Activated naive CD4-positive, alpha-beta T cell treated with anti-CD3 and anti-CD28 coated beads, Interleukin-2, amount 50 U/mL, for 24 hours (primary cell): Measurements from ENCODE around the gene TK1.
"Not testable (repeated sequence)": the region's sequence is repeated elsewhere in the genome, so short reads cannot be mapped to it uniquely, and the experiment has no call there.

ENCODE experiments used
- H3K27ac Mint-ChIP-seq: one replicate; pipeline ENCODE4 v1.8.0; 2021; ENCODE audit warnings: mild to moderate bottlenecking, mixed read lengths
- H3K27me3 Mint-ChIP-seq: one replicate; pipeline ENCODE4 v1.8.0; 2021; ENCODE audit warnings: mixed read lengths
- H3K36me3 Mint-ChIP-seq: one replicate; pipeline ENCODE4 v1.8.0; 2021; ENCODE audit warnings: mixed read lengths
- H3K4me1 Mint-ChIP-seq: one replicate; pipeline ENCODE4 v1.8.0; 2021; ENCODE audit warnings: mixed read lengths
- H3K4me3 Mint-ChIP-seq: one replicate; pipeline ENCODE4 v1.8.0; 2021; ENCODE audit warnings: mild to moderate bottlenecking, mixed read lengths
- H3K9me3 Mint-ChIP-seq: one replicate; pipeline ENCODE4 v1.8.0; 2021; ENCODE audit warnings: mixed read lengths

TK1 gene

GRCh38 chr17:78151514-78152008, 35.3 kb downstream of the TK1 start:
- Mint-ChIP-seq H3K27me3 (no peaks in the 10 kb centered on the region), H3K27ac (no peak overlapping the region), H3K4me1 (peaks cover 12% of the 10 kb centered on the region), H3K4me3 (no peak overlapping the region), H3K9me3 (no peaks in the 10 kb centered on the region), H3K36me3 (no peaks in the 10 kb centered on the region)

GRCh38 chr17:78148286-78149016, 38.4 kb downstream of the TK1 start:
- Mint-ChIP-seq H3K4me3 (no peak overlapping the region), H3K27me3 (no peaks in the 10 kb centered on the region), H3K27ac (peak overlapping the region; percentile 87), H3K4me1 (peaks cover 21% of the 10 kb centered on the region), H3K36me3 (no peaks in the 10 kb centered on the region), H3K9me3 (no peaks in the 10 kb centered on the region)

DNA sequence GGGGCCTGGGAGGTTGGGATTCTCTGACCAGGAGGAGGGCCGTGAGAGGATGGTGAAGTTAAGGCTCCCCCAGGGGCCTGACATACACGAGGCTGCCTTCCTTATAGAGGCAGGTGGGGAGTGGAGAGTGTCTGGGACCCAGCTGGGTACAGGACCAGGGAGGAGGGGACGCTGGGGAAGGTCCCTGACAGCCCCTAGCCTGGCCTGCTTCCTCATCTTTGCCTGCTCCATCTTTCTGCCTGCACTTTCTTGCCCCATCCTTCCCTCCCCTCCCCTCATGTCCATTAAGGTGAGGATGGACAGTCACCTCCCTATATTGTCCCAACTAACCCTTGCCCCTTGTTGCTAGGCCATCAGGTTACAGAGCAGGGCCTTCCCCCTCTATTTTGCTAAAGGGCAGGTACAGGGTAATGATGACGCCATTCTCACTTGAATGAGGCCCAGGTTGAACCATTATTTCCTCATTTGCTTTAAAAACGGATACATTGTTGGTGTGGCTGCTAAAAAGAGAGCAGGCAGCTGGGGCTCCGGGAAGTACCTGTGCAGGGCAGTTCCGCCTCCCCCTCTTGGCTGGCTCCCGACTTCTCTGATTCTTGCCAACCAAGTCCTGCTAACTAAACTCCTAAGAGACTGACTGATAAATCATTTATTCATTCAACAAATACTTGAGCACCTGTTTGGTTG, 39.4 kb downstream of the TK1 start:
- Mint-ChIP-seq H3K27ac (no peak overlapping the region), H3K36me3 (no peaks in the 10 kb centered on the region), H3K27me3 (no peaks in the 10 kb centered on the region), H3K4me3 (no peak overlapping the region), H3K9me3 (no peaks in the 10 kb centered on the region), H3K4me1 (peaks cover 28% of the 10 kb centered on the region)

DNA sequence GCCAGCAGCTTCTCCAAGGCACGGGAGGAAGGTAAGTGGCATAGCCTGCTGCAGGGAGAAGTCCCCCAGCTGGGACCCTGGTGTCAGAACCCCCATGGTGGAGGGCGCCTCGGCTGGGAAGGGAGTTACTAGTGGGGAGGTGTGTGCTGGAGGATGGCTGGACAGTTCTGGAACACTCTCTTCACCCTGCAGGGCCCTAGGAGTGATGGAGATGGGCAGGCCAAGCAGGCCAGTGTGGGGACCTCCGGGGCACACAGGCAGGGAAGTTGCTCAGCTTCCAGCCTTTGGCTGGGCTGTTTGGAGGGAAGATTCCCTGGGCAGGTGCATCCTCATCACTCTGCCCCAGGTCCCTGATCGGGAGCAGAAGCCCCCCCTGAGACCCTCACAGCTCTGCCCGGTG, 40.0 kb downstream of the TK1 start:
- no peak overlapping the region for H3K4me3 Mint-ChIP-seq
- H3K36me3 Mint-ChIP-seq: no peaks in the 10 kb centered on the region
- H3K4me1 Mint-ChIP-seq: peaks cover 34% of the 10 kb centered on the region
- no peaks in the 10 kb centered on the region for H3K27me3 Mint-ChIP-seq
- no peaks in the 10 kb centered on the region for H3K9me3 Mint-ChIP-seq
- no peak overlapping the region for H3K27ac Mint-ChIP-seq

DNA sequence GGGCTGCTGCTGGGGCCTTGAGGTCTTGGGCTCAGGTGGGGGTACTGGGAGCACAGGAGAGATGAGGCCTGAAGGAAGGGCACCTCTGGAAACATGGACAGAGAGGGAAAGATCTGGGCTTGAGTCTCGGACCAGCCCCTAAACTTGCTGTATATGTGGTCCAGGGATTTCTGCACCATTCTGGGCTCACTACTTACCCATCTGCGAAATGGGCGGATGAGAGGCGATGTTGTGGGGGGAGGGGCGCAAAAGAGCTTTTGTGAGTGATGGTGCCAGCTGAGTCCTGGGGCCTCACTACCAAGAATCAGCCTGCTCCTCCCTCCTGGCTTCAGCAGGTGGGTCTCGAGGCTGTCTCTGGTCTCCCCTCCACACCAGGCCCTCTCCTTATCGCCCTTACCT, 40.4 kb downstream of the TK1 start:
- no peaks in the 10 kb centered on the region for H3K27me3 Mint-ChIP-seq
- no peaks in the 10 kb centered on the region for H3K9me3 Mint-ChIP-seq
- H3K4me3 Mint-ChIP-seq: no peak overlapping the region
- no peaks in the 10 kb centered on the region for H3K36me3 Mint-ChIP-seq
- H3K4me1 Mint-ChIP-seq: peaks cover 36% of the 10 kb centered on the region
- H3K27ac Mint-ChIP-seq: no peak overlapping the region

- H3K4me1 Mint-ChIP-seq: peaks cover 45% of the 10 kb centered on the region
- H3K36me3 Mint-ChIP-seq: no peaks in the 10 kb centered on the region
- H3K27me3 Mint-ChIP-seq: no peaks in the 10 kb centered on the region
- no peaks in the 10 kb centered on the region for H3K9me3 Mint-ChIP-seq
- no peak overlapping the region for H3K4me3 Mint-ChIP-seq
- H3K27ac Mint-ChIP-seq: no peak overlapping the region
These were observed 41.9 kb downstream of the TK1 start for GRCh38 chr17:78144736-78145641.

GRCh38 chr17:78144147-78144719, 42.6 kb downstream of the TK1 start:
- H3K27me3 Mint-ChIP-seq: no peaks in the 10 kb centered on the region
- no peaks in the 10 kb centered on the region for H3K36me3 Mint-ChIP-seq
- no peaks in the 10 kb centered on the region for H3K9me3 Mint-ChIP-seq
- peak overlapping the region; percentile 17 for H3K27ac Mint-ChIP-seq
- no peak overlapping the region for H3K4me3 Mint-ChIP-seq
- H3K4me1 Mint-ChIP-seq: peaks cover 50% of the 10 kb centered on the region

- H3K4me3 Mint-ChIP-seq: no peak overlapping the region
- H3K27me3 Mint-ChIP-seq: no peaks in the 10 kb centered on the region
- peaks cover 55% of the 10 kb centered on the region for H3K4me1 Mint-ChIP-seq
- H3K36me3 Mint-ChIP-seq: no peaks in the 10 kb centered on the region
- H3K9me3 Mint-ChIP-seq: no peaks in the 10 kb centered on the region
- peak overlapping the region; percentile 17 for H3K27ac Mint-ChIP-seq
These were observed 43.4 kb downstream of the TK1 start for GRCh38 chr17:78143214-78144146.

DNA sequence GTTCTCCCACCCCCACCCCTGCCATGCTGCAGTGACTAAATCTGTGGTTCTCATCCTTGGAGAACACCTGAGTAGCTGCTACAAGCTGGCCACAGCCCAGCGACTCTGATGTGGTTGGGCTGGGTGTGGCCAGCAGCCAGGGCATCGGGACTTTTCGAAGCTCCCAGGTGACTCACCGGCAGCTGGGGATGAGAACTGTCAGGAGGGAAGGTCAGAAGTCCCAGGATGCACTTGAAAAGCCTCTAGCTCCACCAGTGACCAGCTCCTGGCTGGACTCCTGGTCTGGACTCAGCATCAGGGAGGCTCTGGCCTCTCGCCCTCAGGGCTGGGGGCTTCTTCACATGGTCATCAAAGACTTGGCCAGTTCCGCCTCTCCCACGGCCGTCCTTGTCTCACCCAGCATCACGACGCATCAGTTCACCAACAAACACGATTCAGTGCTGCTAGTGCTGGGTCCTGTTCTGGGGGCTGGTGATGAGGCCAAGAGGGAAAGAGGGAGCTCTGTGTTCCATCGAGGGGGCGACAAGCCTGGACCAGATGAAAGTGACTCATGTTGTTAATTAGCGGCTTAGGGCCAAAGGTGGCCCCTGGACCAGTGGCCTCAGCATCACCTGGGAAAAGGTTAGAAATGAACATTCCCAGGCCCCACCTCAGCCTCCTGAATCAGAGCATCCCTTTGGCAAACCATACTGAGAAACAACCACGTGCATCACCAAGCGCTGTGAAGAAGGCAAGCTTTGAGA, 44.6 kb downstream of the TK1 start:
- no peak overlapping the region for H3K4me3 Mint-ChIP-seq
- no peaks in the 10 kb centered on the region for H3K36me3 Mint-ChIP-seq
- peak overlapping the region; percentile 12 for H3K27ac Mint-ChIP-seq

GRCh38 chr17:78141437-78142118, 45.3 kb downstream of the TK1 start:
- H3K4me3 Mint-ChIP-seq: no peak overlapping the region

More for the DNA sequence above, 44.6 kb downstream of the TK1 start:
- Mint-ChIP-seq H3K4me1 (peaks cover 56% of the 10 kb centered on the region), H3K27me3 (no peaks in the 10 kb centered on the region), H3K9me3 (no peaks in the 10 kb centered on the region)

DNA sequence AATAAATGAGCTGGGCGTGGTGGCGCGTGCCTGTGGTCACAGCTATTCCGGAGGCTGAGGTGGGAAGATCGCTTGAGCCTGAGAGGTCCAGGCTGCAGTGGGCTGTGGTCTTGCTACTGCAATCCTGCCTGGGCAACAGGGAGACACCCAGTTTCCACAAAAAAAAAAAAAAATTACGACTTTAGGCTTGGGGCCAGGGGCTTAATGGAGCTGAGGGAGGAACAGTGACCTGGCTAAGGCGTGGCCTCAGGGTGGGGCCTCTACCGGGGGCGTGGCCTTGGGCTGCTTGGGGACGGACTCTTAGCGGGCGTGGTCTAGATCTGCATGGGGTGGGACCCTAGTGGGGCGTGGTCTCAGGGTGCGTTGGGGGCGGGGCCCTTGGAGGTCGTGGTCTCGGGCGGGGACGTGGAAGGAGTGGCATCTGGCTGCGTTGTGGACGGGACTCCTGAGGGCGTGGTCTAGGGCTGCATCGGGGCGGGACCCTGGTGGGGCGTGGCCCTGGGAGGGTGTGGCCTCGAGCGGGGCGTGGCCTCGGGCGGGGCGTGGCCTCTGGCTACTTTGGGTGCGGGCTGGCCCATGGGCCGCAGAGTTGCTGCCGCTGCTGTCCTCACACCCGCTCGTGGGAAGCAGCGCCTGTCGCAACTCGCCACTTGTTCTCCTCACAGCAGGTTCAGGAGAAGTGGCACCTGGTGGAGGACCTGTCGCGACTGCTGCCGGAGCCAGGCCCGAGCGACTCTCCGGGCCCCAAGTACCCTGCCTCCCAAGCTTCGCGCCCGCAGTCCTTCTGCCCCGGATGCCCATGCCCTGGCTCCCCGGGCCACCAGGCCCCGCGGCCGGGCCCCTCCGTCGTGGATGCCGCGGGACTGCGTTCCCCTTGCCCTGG, 46.4 kb downstream of the TK1 start:
- no peaks in the 10 kb centered on the region for H3K27me3 Mint-ChIP-seq
- H3K27ac Mint-ChIP-seq: peak overlapping the region; percentile 87
- H3K4me3 Mint-ChIP-seq: peak overlapping the region; percentile 42
- peaks cover 5% of the 10 kb centered on the region for H3K36me3 Mint-ChIP-seq
- no peaks in the 10 kb centered on the region for H3K9me3 Mint-ChIP-seq
- H3K4me1 Mint-ChIP-seq: peaks cover 74% of the 10 kb centered on the region

More at GRCh38 chr17:78141437-78142118, 45.3 kb downstream of the TK1 start:
- no peaks in the 10 kb centered on the region for H3K9me3 Mint-ChIP-seq
- no peaks in the 10 kb centered on the region for H3K36me3 Mint-ChIP-seq
- peak overlapping the region; percentile 70 for H3K27ac Mint-ChIP-seq
- H3K27me3 Mint-ChIP-seq: no peaks in the 10 kb centered on the region
- peaks cover 63% of the 10 kb centered on the region for H3K4me1 Mint-ChIP-seq

- not testable (repeated sequence) for H3K9me3 Mint-ChIP-seq, H3K27me3 Mint-ChIP-seq, H3K36me3 Mint-ChIP-seq, H3K4me3 Mint-ChIP-seq
- H3K27ac Mint-ChIP-seq: peak overlapping the region; percentile 87
- peaks cover 76% of the 10 kb centered on the region for H3K4me1 Mint-ChIP-seq
These were observed 47.0 kb downstream of the TK1 start for GRCh38 chr17:78139861-78140168.
